GM18511 (cell line): ENCODE results near the gene SEMA5A.

Experiments used
- ATAC-seq: cut with Tn5 transposase; IDR thresholded peaks from one replicate; pipeline ENCODE4 v1.9.1; 2021; ENCODE audit warnings: mild to moderate bottlenecking, moderate library complexity; ENCODE audit not compliant: unreplicated experiment

Gene SEMA5A

GRCh38 chr5:9444346-9444745, 101.5 kb downstream of the SEMA5A start:
- no peak for ATAC-seq

GRCh38 chr5:9441610-9442009, 104.3 kb downstream of the SEMA5A start:
- ATAC-seq = no peak

- ATAC-seq = no peak
These were observed 105.4 kb downstream of the SEMA5A start for GRCh38 chr5:9440517-9440916.

GRCh38 chr5:9439531-9440292, 106.2 kb downstream of the SEMA5A start:
- no peak for ATAC-seq

GRCh38 chr5:9438596-9439354, 107.1 kb downstream of the SEMA5A start:
- no peak for ATAC-seq

- no peak for ATAC-seq
These were observed 108.1 kb downstream of the SEMA5A start for GRCh38 chr5:9437741-9438240.

- ATAC-seq = no peak
These were observed 114.2 kb downstream of the SEMA5A start for GRCh38 chr5:9431496-9432258.

- no peak for ATAC-seq
These were observed 114.8 kb downstream of the SEMA5A start for GRCh38 chr5:9431151-9431495.

- no peak for ATAC-seq
These were observed 115.6 kb downstream of the SEMA5A start for GRCh38 chr5:9430306-9430705.

- no peak for ATAC-seq
These were observed 116.1 kb downstream of the SEMA5A start for GRCh38 chr5:9429691-9430215.

GRCh38 chr5:9428272-9428671, 117.6 kb downstream of the SEMA5A start:
- peak; percentile 63 for ATAC-seq

- ATAC-seq = no peak
These were observed 120.2 kb downstream of the SEMA5A start for GRCh38 chr5:9425710-9426109.

GRCh38 chr5:9423571-9423970, 122.3 kb downstream of the SEMA5A start:
- ATAC-seq = no peak

GRCh38 chr5:9421884-9422283, 124.0 kb downstream of the SEMA5A start:
- ATAC-seq = no peak

- ATAC-seq = no peak
These were observed 126.1 kb downstream of the SEMA5A start for GRCh38 chr5:9419794-9420193.

GRCh38 chr5:9415566-9415965, 130.3 kb downstream of the SEMA5A start:
- no peak for ATAC-seq

GRCh38 chr5:9415091-9415490, 130.8 kb downstream of the SEMA5A start:
- ATAC-seq = no peak

- no peak for ATAC-seq
These were observed 134.7 kb downstream of the SEMA5A start for GRCh38 chr5:9411142-9411541.

- peak; percentile 64 for ATAC-seq
These were observed 136.4 kb downstream of the SEMA5A start for GRCh38 chr5:9409413-9409960.

GRCh38 chr5:9408964-9409363, 136.9 kb downstream of the SEMA5A start:
- peak; percentile 34 for ATAC-seq

- ATAC-seq = peak; percentile 67
These were observed 140.6 kb downstream of the SEMA5A start for GRCh38 chr5:9405196-9405754.
